DND-41 (cell line): ENCODE data around the gene TK2.
"Not testable (repeated sequence)": the region's sequence is repeated elsewhere in the genome, so short reads cannot be mapped to it uniquely, and the experiment has no call there.

Experiments
- EZH2 ChIP-seq: IDR thresholded peaks from 3 replicates; pipeline ENCODE4 v1.6.1; 2012; ENCODE audit warnings: borderline replicate concordance, low read depth, mild to moderate bottlenecking, moderate library complexity, low read length, inconsistent platforms; ENCODE audit not compliant: severe bottlenecking
- TF ChIP-seq, protein P1 (sequence below): IDR thresholded peaks from 2 replicates; pipeline ENCODE4 v1.5.1; 2012; ENCODE audit warnings: borderline replicate concordance, low read length, moderate library complexity, mild to moderate bottlenecking; ENCODE audit not compliant: poor library complexity, severe bottlenecking; ENCODE audit errors: extremely low read depth

DNA sequence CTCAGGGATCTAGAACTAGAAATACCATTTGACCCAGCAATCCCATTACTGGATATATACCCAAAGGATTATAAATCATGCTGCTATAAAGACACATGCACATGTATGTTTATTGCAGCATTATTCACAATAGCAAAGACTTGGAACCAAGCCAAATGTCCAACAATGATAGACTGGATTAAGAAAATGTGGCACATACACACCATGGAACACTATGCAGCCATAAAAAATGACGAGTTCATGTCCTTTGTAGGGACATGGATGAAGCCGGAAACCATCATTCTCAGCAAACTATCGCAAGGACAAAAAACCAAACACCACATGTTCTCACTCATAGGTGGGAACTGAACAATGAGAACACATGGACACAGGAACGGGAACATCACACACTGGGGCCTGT is 48.4 kb downstream of the TK2 start:
- not testable (repeated sequence) for TF ChIP-seq EZH2
- TF ChIP-seq, protein P1, sequence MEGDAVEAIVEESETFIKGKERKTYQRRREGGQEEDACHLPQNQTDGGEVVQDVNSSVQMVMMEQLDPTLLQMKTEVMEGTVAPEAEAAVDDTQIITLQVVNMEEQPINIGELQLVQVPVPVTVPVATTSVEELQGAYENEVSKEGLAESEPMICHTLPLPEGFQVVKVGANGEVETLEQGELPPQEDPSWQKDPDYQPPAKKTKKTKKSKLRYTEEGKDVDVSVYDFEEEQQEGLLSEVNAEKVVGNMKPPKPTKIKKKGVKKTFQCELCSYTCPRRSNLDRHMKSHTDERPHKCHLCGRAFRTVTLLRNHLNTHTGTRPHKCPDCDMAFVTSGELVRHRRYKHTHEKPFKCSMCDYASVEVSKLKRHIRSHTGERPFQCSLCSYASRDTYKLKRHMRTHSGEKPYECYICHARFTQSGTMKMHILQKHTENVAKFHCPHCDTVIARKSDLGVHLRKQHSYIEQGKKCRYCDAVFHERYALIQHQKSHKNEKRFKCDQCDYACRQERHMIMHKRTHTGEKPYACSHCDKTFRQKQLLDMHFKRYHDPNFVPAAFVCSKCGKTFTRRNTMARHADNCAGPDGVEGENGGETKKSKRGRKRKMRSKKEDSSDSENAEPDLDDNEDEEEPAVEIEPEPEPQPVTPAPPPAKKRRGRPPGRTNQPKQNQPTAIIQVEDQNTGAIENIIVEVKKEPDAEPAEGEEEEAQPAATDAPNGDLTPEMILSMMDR = not testable (repeated sequence)
